ENCODE data around the gene FRY. TPM values are rescaled to one million over a fixed set of nuclear protein-coding genes. Genes with fewer than 3 reads are reported as not detected.

FRY gene
- total and polyA plus RNA-seq, 9 of the 15 experiments (the other 6 are each of a cell fraction or from before 2014, with no cell fraction given) = 0.03 to 0.31 (median 0.11) TPM; not detected in 3

DNA sequence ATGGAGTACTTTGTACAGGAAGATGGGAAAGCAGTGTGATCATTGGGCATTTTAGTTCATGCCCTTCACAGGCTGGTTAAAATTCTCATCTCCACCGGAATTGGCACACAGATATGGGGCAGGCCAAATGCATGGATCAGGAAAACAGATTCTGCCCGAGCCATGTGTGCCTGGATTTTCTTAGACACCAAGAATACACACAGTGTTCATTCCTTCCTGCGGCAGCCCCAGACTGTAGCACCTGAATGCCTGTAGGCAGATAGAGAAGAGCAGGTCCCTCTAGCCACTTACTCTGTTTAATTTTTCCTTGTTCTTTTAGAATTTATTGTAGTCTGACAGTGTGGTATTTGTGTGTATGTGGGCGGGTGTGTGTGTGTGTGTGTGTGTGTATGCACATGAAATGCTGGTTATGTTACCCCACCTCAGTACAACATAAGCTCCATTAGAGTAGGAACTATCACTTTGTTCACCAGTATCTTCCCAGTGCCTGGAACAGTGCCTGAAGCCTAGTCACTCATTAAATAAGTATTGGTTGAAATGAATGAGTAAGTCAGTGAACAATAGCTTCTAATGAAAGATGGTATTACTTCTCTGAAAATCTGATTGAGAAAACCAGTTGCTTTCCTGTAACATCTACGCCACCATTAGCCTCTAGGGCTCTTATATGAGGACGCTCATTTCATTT lies 41.7 kb downstream of the FRY start (continued):
- TF ChIP-seq, protein P1, sequence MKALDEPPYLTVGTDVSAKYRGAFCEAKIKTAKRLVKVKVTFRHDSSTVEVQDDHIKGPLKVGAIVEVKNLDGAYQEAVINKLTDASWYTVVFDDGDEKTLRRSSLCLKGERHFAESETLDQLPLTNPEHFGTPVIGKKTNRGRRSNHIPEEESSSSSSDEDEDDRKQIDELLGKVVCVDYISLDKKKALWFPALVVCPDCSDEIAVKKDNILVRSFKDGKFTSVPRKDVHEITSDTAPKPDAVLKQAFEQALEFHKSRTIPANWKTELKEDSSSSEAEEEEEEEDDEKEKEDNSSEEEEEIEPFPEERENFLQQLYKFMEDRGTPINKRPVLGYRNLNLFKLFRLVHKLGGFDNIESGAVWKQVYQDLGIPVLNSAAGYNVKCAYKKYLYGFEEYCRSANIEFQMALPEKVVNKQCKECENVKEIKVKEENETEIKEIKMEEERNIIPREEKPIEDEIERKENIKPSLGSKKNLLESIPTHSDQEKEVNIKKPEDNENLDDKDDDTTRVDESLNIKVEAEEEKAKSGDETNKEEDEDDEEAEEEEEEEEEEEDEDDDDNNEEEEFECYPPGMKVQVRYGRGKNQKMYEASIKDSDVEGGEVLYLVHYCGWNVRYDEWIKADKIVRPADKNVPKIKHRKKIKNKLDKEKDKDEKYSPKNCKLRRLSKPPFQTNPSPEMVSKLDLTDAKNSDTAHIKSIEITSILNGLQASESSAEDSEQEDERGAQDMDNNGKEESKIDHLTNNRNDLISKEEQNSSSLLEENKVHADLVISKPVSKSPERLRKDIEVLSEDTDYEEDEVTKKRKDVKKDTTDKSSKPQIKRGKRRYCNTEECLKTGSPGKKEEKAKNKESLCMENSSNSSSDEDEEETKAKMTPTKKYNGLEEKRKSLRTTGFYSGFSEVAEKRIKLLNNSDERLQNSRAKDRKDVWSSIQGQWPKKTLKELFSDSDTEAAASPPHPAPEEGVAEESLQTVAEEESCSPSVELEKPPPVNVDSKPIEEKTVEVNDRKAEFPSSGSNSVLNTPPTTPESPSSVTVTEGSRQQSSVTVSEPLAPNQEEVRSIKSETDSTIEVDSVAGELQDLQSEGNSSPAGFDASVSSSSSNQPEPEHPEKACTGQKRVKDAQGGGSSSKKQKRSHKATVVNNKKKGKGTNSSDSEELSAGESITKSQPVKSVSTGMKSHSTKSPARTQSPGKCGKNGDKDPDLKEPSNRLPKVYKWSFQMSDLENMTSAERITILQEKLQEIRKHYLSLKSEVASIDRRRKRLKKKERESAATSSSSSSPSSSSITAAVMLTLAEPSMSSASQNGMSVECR (CRISPR knock-in tag; IDR thresholded peaks at IDR 0.05) = no peak

DNA sequence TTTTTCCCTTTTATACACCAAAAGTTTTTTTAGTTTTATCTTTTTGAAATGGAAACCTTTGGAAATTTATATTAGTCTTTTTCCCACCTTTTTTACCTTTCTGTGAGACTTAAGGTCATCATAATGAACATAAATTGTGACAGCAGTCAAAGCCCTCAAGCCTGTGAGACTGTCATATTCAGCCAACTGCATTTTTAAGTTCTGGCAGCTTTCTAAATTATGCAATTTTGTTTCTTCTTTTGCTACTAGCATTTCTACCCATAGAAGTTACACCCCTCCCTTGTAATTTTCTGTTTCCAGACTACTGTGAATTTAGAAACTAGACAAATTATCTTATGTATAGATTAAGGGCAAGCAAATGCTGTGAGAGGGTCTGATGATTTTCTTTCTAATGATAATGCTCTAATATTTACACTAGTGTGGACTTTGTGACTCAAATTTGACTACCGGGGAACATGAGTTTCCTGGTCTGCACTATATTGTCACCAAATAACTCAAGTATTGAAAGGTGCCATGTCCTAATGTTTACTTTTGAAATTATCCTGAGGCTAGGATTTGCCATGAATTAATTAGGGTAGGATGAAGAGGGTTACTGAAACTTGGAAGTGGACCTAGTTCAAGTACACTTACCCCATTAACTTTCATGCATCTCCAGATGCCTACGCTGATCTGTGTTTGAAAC lies 43.7 kb downstream of the FRY start:
- no peak overlapping the region for H3K9ac ChIP-seq (ENCODE audit: insufficient read depth in 1 of 2, low read depth in 2 of 2, low read length in 2 of 2)
- no peak for ATAC-seq
- intact Hi-C loops (cut with micrococcal nuclease) = no loop called here
- TF ChIP-seq, protein P2, sequence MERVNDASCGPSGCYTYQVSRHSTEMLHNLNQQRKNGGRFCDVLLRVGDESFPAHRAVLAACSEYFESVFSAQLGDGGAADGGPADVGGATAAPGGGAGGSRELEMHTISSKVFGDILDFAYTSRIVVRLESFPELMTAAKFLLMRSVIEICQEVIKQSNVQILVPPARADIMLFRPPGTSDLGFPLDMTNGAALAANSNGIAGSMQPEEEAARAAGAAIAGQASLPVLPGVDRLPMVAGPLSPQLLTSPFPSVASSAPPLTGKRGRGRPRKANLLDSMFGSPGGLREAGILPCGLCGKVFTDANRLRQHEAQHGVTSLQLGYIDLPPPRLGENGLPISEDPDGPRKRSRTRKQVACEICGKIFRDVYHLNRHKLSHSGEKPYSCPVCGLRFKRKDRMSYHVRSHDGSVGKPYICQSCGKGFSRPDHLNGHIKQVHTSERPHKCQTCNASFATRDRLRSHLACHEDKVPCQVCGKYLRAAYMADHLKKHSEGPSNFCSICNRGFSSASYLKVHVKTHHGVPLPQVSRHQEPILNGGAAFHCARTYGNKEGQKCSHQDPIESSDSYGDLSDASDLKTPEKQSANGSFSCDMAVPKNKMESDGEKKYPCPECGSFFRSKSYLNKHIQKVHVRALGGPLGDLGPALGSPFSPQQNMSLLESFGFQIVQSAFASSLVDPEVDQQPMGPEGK (CRISPR knock-in tag; IDR thresholded peaks at IDR 0.05; ENCODE audit: borderline replicate concordance) = no peak
- TF ChIP-seq MECOM (CRISPR knock-in tag; IDR thresholded peaks at IDR 0.05) = no peak
- no peak for TF ChIP-seq SMARCC2 (IDR thresholded peaks at IDR 0.05; ENCODE audit: low read depth)
- TF ChIP-seq, protein P3, sequence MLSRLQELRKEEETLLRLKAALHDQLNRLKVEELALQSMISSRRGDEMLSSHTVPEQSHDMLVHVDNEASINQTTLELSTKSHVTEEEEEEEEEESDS (CRISPR knock-in tag; IDR thresholded peaks at IDR 0.05) = no peak
- TF ChIP-seq POLR2AphosphoS5 (IDR thresholded peaks at IDR 0.05; ENCODE audit: control insufficient read depth, insufficient read depth, low read depth, low read length) = no peak
- TF ChIP-seq ZNF589 (CRISPR knock-in tag; IDR thresholded peaks at IDR 0.05; ENCODE audit: low read depth) = no peak
- TF ChIP-seq, protein P4, sequence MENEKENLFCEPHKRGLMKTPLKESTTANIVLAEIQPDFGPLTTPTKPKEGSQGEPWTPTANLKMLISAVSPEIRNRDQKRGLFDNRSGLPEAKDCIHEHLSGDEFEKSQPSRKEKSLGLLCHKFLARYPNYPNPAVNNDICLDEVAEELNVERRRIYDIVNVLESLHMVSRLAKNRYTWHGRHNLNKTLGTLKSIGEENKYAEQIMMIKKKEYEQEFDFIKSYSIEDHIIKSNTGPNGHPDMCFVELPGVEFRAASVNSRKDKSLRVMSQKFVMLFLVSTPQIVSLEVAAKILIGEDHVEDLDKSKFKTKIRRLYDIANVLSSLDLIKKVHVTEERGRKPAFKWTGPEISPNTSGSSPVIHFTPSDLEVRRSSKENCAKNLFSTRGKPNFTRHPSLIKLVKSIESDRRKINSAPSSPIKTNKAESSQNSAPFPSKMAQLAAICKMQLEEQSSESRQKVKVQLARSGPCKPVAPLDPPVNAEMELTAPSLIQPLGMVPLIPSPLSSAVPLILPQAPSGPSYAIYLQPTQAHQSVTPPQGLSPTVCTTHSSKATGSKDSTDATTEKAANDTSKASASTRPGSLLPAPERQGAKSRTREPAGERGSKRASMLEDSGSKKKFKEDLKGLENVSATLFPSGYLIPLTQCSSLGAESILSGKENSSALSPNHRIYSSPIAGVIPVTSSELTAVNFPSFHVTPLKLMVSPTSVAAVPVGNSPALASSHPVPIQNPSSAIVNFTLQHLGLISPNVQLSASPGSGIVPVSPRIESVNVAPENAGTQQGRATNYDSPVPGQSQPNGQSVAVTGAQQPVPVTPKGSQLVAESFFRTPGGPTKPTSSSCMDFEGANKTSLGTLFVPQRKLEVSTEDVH (IDR thresholded peaks at IDR 0.05; ENCODE audit: low read depth, partially characterized antibody) = no peak
- no peak for TF ChIP-seq RNF2 (IDR thresholded peaks at IDR 0.05)
- no peak for TF ChIP-seq DACH1 (IDR thresholded peaks at IDR 0.05; ENCODE audit: partially characterized antibody)

More for the DNA sequence above, 43.7 kb downstream of the FRY start:
- H3K4me1 ChIP-seq (replicated peaks in 1 of 2; ENCODE audit: control insufficient read depth in 2 of 2, insufficient read depth in 2 of 2, low read length in 2 of 2) = no peaks in the 10 kb centered on the region
- no peaks in the 10 kb centered on the region for H4K20me1 ChIP-seq (replicated peaks; ENCODE audit: control insufficient read depth, insufficient read depth, low read length)
- no peaks in the 10 kb centered on the region for H3K27me3 ChIP-seq (ENCODE audit: control insufficient read depth in 2 of 2, insufficient read depth in 2 of 2, low read length in 2 of 2)
- no peak overlapping the region for H3K4me2 ChIP-seq (ENCODE audit: insufficient read depth, low read length)
- FAIRE-seq = no peak
- H3K79me2 ChIP-seq (ENCODE audit: control insufficient read depth, insufficient read depth, low read length) = no peaks in the 10 kb centered on the region
- no peaks in the 10 kb centered on the region for H3K36me3 ChIP-seq (ENCODE audit: control insufficient read depth, insufficient read depth, low read length)
- ChIA-PET CTCF (ENCODE audit: low intra/inter-chr PET ratio) (no interaction called here), POLR2A (no interaction called here)
- no peak overlapping the region for H3K27ac ChIP-seq (ENCODE audit: extremely low read depth, low read depth, low read length)
- no TSS peak for BruUV-seq (replicated peaks)
- no peaks in the 10 kb centered on the region for H3K9me1 ChIP-seq (ENCODE audit: control insufficient read depth, insufficient read depth, low read length)
- H3K4me3 ChIP-seq = no peak overlapping the region
- no peaks in the 10 kb centered on the region for H3K9me3 ChIP-seq (replicated peaks; ENCODE audit: control insufficient read depth, insufficient read depth, low read depth, low read length)
- 0% methylated on average over 2 of the region's 2 CpGs for WGBS (ENCODE audit: insufficient coverage, low coverage, missing lambda C conversion rate)
- H2AFZ ChIP-seq (ENCODE audit: low read depth, low read length) = no peak overlapping the region
- in situ Hi-C loops (cut with MboI) = no loop called here
- DNase-seq (ENCODE audit: extremely low read depth in 1 of 4, low spot score in 3 of 4) = no peak

Data from K562 (cell line).